Stromal cell of bone marrow (primary cell): ENCODE results near the gene CCDC3.
"Not testable (repeated sequence)": the region's sequence is repeated elsewhere in the genome, so short reads cannot be mapped to it uniquely, and the experiment has no call there.

Experiments used
- DNase-seq: peaks from one replicate; pipeline ENCODE4 v3.0.0-alpha.2; 2012; ENCODE audit warnings: low read depth

CCDC3 gene

GRCh38 chr10:13001041-13001886 lies at the start of gene CCDC3:
CCDC3 (minus strand) TSS chr10:13001713; CDS start chr10:13001570, 143 bp downstream.
- no peak for DNase-seq

GRCh38 chr10:13051126-13051694 lies 49.7 kb upstream of the CCDC3 start:
- DNase-seq: no peak

DNA sequence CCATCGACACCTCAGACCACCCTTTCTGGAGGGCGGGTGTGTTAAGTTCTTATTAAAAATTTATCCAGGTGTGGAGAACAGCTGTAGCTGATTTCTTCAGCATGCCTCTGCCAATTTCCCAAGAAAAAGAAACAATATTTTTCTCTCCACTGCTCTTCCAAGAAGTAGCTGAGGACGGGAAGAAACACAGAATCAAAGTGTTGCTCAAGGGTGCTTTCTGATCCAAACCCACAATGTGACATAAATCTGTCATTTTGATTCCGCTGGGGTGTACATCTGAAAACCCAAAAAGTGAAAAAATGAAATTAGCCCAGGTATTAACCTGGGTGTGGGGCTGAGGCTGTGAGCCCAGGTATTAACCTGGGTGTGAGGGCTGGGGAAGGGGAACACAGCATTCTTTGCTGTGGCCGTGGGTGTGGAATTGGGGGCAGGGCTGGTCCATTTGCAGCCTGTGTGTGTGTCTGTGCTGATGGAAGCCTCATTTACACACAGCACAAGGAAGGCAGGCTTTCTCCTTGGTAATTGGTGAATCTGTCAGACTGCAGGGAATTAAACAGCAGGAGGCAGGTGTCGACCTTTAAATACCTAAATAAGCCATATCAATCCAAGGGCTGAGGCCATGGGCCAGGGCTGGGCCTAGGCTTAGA lies 48.4 kb upstream of the CCDC3 start:
- DNase-seq: no peak

- no peak for DNase-seq
These were observed 47.2 kb upstream of the CCDC3 start for GRCh38 chr10:13048762-13049161.

- no peak for DNase-seq
These were observed 46.2 kb upstream of the CCDC3 start for GRCh38 chr10:13047529-13048206.

- no peak for DNase-seq
These were observed 45.5 kb upstream of the CCDC3 start for GRCh38 chr10:13046851-13047528.

DNA sequence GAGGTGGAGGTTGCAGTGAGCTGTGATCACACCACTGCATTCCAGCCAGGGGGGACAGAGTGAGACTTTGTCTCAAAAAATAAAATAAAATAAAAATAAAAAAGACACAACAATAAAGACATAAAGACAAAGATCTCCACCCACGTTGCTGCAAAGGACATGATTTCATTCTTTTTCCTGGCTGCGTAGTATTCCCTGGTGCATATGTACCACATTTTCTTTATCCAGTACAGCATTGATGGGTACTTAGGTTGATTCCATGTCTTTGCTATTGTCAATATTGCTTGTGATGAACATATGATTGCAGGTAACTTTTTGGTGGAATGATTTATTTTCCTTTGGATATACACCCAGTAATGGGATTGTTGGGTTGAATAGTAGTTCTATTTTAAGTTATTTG lies 42.0 kb upstream of the CCDC3 start:
- no peak for DNase-seq

DNA sequence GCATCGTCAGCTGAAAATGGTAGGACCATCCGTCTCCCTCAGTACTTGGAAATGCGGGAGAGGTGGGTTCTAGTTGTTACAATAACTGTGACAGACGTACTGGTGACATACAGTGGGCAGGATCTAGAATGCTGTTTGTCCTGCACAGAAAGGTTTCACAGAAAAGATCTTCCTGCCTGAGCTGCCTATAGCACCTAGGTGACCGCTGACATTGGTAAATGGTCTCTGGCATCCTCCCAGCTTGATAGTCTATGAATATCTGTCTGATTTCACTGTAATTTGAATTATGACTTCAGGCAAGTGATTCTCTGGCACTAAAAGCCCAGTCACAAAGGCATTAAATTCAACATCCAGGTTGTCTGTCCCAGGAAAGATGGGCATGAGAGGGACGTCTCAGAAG lies 38.2 kb upstream of the CCDC3 start:
- DNase-seq: no peak

DNA sequence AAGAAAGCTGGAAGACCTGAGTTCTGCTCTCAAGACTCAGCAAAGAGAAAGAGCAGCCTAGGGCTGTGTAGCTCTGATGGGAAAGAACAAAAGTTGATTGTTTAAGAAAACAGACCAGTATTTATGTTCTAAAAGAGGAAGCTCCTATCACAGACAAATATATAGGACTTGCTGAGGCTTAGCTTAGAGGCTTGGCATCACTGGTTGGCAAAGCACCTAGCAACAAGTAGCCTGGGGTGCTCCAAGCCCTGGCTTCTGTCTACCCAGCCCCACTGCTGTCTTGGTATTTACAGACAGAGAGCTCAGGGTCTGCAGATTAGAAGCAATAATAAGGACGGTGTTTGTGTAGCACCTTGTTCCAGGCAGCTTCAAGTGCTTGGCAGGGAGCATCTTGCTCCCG lies 36.9 kb upstream of the CCDC3 start:
- no peak for DNase-seq

- DNase-seq: no peak
These were observed 36.3 kb upstream of the CCDC3 start for GRCh38 chr10:13037832-13038231.

- DNase-seq: no peak
These were observed 35.3 kb upstream of the CCDC3 start for GRCh38 chr10:13036841-13037240.

DNA sequence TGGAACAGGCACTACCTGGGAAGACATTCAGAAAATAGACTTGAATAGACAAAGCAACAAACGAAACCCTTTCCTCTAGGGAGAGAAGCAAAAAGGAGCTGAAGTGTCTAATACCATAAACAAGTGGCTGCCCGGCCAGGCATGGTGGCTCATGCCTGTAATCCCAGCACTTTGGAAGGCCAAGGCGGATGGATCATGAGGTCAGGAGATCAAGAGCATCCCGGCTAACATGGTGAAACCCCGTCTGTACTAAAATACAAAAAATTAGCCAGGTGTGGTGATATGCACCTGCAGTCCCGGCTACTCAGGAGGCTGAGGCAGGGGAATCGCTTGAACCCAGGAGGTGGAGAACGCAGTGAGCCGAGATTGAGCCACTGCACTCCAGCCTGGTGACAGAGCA lies 34.2 kb upstream of the CCDC3 start:
- not testable (repeated sequence) for DNase-seq

DNA sequence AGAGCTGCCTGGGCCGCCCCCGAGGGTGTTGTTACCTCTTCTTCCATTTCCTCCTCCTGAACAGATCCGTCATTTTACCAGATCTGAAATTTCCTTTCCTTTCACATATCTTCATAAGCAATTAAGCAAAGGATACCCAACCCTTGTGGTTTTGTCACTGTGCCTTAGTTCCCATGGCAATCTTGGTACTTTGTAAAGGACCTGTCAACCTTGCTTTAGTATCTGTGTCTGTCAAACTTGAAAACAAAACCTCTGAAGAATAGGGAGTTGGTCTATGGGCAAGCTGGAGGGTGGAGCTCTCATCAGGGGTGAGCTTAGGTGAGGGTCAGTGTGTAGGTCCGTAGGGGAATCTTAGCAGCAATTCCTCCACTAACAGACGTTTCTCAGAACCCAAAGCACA lies 25.4 kb upstream of the CCDC3 start:
- no peak for DNase-seq

- DNase-seq: no peak
These were observed 22.2 kb upstream of the CCDC3 start for GRCh38 chr10:13023754-13024153.

GRCh38 chr10:13019280-13019679 lies 17.8 kb upstream of the CCDC3 start:
- no peak for DNase-seq

GRCh38 chr10:13018171-13018570 lies 16.7 kb upstream of the CCDC3 start:
- no peak for DNase-seq

DNA sequence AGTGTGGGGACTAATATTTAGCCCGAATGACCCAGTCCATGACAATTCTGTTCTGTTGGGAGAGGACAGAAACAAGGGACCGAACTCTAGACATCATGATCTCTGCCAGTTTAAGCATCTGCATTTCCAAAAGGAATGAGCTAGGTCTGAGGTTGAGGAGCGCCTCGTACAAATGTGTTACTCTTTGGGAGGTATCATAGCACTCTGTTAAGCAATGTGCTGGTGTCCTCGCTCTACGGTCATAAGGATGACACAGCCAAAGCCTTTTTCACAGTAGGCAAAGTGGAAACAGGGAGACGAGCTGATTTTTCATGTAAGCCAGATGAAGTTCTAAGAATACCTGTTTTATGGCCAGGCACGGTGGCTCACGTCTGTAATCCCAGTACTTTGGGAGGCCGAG lies 15.4 kb upstream of the CCDC3 start:
- DNase-seq: no peak

GRCh38 chr10:13016426-13016825 lies 14.9 kb upstream of the CCDC3 start:
- no peak for DNase-seq

DNA sequence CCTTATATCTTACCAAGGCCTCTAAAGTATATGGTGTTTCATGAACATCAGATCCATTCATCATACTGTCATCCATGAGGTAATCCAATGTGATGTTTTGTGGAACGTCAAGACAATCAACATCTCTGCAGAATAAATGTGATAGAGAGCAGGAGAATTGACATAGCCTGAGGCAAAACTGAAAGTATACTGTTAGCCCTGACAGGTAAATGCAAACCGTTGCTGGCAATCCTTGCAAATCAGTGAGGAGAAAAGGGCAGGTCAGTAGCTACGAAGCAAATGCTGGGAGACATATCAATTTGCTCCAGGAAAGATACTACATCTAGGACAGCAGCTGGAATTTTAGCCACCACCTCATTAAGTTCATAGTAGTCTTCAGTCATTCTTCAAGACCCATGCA lies 4.5 kb upstream of the CCDC3 start:
- DNase-seq: no peak

GRCh38 chr10:13003759-13004158 lies 2.2 kb upstream of the CCDC3 start:
- no peak for DNase-seq

- peak; percentile 59 for DNase-seq
These were observed 1.5 kb upstream of the CCDC3 start for GRCh38 chr10:13003004-13003403.

- no peak for DNase-seq
These were observed 337 bp upstream of the CCDC3 start for GRCh38 chr10:13001887-13002212.
